Measurements from ENCODE around the gene OSBPL10. TPM values are rescaled to one million over a fixed set of nuclear protein-coding genes. Genes with fewer than 3 reads are reported as not detected.

The OSBPL10 gene
- total and polyA plus RNA-seq, 2 donors: 58.0 to 62.4 TPM

DNA sequence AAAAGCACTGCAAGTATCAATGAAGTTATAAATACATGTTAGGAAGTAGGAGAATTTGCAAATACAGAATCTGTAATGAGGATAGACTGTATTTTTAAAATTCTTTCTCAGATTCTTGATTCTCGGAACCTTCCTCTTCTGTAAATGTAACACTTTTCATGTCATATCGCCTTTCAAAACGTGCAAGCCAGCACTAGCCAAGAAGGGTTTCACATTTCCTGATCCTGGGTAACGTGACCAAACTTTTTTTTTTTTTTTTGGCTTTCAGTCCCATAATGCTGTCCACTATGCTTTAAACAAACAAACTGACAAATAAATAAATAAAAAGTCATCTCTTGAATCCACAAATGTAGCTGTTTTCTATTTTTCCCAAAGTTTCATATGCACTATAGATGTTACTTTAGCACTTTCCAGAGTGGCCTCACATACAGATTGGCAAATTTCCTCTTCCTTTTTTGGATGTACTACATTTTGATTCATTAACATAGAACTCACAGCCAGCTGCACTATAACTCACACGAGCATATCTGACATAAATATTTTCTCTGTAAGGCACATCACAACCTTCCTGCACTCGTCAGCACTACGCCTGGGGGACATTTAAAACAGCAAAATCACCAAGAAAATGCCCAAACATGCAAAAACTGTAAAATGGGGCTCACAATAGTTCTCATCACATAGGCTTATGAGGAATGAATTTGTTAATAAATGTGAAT is 208.1 kb downstream of the OSBPL10 start:
- H3K27ac ChIP-seq (ENCODE audit: low read depth): no peak overlapping the region
- no peaks in the 10 kb centered on the region for H3K4me1 ChIP-seq (ENCODE audit: insufficient read depth)
- no peak for DNase-seq (ENCODE audit: extremely low spot score)
- WGBS: 74% methylated on average over 7 of the region's 7 CpGs
- no peak overlapping the region for H3K4me3 ChIP-seq (ENCODE audit: low read depth, low read length)
- H3K36me3 ChIP-seq (ENCODE audit: insufficient read depth): no peaks in the 10 kb centered on the region

DNA sequence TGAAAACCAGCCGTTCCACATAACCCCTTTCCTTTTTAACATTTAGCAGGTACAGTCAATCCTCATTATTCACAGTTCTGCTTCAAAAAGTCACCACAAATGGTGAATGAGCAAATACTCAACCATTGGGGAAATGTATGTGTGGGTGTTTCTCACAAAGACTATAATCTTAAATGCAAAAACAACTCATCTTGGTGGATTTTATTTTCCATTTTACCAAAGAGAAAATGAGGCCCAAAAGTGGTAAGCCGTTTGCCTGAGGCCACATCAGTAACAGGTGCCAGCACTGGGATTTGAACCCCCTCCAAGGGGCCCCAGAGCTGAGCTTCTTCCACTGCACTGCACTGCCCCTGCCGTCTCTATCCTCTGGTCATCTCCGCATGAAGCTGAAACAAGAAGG is 208.8 kb downstream of the OSBPL10 start:
- WGBS: 66% methylated on average over 4 of the region's 4 CpGs
- Histone ChIP-seq H3K4me1 (ENCODE audit: insufficient read depth) (no peaks in the 10 kb centered on the region), H3K36me3 (ENCODE audit: insufficient read depth) (no peaks in the 10 kb centered on the region), H3K27ac (ENCODE audit: low read depth) (no peak overlapping the region), H3K4me3 (ENCODE audit: low read depth, low read length) (no peak overlapping the region)
- DNase-seq (ENCODE audit: extremely low spot score): no peak

DNA sequence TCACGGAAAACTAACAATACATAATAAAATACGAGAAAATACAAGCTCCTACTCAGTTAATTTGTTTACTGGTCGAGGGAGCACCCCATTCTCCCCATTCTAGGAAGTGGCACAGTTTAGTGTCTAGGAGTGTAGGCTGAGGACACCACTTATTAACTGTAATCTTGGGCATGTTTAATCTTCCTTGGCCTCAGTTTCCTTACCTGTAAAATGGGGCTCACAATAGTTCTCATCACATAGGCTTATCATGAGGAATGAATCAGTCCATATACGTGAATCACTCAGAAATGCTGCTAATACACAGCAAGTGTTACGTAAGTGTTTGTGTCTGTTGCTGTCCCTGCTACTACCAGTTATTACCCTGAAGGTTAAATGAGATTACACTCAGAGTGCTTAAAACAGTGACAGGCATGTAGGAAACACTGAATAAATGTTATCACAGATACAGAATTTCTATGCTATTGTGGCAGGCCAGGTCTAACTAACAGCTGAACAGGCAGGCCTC is 210.2 kb downstream of the OSBPL10 start:
- no peaks in the 10 kb centered on the region for H3K36me3 ChIP-seq (ENCODE audit: insufficient read depth)
- H3K4me3 ChIP-seq (ENCODE audit: low read depth, low read length): no peak overlapping the region
- WGBS: 73% methylated on average over 5 of the region's 5 CpGs
- DNase-seq (ENCODE audit: extremely low spot score): no peak
- H3K27ac ChIP-seq (ENCODE audit: low read depth): no peak overlapping the region
- no peaks in the 10 kb centered on the region for H3K4me1 ChIP-seq (ENCODE audit: insufficient read depth)

DNA sequence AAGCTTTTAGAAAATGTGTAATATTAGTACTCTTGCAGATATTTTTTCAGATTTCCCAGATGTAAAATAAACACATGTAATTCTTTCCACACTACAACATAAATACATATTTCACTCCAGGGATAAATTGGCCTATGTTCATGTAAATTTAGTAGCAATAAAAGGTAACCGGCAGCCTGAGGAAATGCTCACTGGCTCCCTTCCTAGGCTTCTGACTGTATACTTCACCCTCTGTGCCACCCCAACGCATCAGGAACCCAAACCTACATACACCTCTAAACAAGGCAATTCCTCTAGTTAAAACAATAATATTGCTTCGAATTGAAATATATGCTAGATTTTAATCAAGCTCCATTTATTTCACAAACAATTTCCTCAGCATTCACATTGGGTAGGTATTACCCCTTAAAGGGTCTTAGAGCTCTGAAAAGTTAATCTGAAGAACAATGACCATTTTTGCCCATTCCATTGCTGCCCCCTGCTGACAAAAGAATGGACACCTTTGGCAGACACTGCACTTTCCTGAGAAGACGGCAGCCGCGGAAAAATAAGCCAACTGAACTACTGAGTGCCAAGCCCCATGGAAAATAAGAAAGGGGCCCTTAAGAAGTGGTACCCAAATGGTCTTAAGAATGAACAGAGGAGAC is 212.5 kb downstream of the OSBPL10 start:
- no peak overlapping the region for H3K27ac ChIP-seq (ENCODE audit: low read depth)
- no peak for DNase-seq (ENCODE audit: extremely low spot score)
- H3K4me3 ChIP-seq (ENCODE audit: low read depth, low read length): no peak overlapping the region
- WGBS: 33% methylated on average over 6 of the region's 6 CpGs
- H3K4me1 ChIP-seq (ENCODE audit: insufficient read depth): no peaks in the 10 kb centered on the region
- no peaks in the 10 kb centered on the region for H3K36me3 ChIP-seq (ENCODE audit: insufficient read depth)

DNA sequence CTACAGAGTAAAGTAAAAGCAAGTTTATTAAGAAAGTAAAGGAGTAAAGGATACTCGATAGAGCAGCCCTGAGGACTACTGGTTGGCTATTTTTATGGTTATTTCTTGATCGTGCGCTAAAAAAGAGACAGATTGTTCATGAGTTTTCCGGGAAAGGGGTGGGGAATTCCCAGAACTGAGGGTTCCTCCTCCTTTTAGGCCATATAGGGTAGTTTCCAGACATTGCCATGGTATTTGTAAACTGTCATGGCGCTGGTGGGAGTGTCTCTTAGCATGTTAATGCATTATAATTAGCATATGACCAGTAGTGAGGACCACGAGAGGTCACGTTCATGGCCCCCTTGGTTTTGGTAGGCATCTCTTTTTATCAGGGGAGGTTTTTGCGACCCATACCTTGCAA is 213.1 kb downstream of the OSBPL10 start:
- Histone ChIP-seq H3K4me3 (ENCODE audit: low read depth, low read length) (no peak overlapping the region), H3K27ac (ENCODE audit: low read depth) (no peak overlapping the region), H3K36me3 (ENCODE audit: insufficient read depth) (no peaks in the 10 kb centered on the region), H3K4me1 (ENCODE audit: insufficient read depth) (no peaks in the 10 kb centered on the region)
- WGBS: 93% methylated on average over 8 of the region's 8 CpGs
- DNase-seq (ENCODE audit: extremely low spot score): no peak

DNA sequence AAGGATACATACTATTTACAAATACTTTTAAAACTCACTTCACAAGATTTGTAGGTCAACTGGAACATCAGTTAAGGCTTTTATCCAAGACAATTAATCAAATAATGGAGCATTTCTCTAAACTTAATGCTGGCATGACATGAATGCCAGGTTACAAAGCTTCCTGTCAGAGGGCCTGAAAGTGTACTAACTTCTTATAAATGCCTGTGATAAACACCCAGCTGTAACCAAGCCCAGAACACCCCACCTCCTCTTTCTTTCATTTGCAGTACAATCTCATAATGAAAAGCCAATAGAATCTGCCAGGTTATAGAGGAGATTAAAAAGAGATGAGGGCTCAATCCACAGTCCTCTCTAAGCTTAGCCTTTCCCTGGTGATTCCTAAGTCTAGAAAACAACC is 214.4 kb downstream of the OSBPL10 start:
- H3K27ac ChIP-seq (ENCODE audit: low read depth): no peak overlapping the region
- no peak for DNase-seq (ENCODE audit: extremely low spot score)
- no peaks in the 10 kb centered on the region for H3K36me3 ChIP-seq (ENCODE audit: insufficient read depth)
- no peaks in the 10 kb centered on the region for H3K4me1 ChIP-seq (ENCODE audit: insufficient read depth)
- no peak overlapping the region for H3K4me3 ChIP-seq (ENCODE audit: low read depth, low read length)

DNA sequence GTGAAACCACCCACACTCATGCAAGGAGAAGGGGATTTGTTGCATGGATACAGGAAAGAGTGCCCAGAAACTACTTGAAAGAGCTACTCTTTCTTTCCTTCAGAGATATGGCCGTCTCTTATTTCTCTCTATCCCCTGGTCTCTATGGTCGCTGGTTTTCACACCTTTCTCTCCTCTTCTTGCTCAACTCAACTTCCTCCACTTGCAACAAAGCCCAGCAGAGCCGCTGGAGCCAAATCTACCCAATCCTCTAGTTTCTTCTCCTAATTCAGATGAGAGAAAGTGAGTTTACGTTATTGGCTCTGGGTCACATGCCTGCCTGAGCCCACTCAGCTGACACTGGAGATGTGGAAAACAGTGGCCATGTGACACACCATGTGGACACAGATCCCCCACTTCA is 215.2 kb downstream of the OSBPL10 start:
- H3K36me3 ChIP-seq (ENCODE audit: insufficient read depth): no peaks in the 10 kb centered on the region
- no peak for DNase-seq (ENCODE audit: extremely low spot score)
- 77% methylated on average over 4 of the region's 4 CpGs for WGBS
- no peak overlapping the region for H3K27ac ChIP-seq (ENCODE audit: low read depth)
- H3K4me3 ChIP-seq (ENCODE audit: low read depth, low read length): no peak overlapping the region
- no peaks in the 10 kb centered on the region for H3K4me1 ChIP-seq (ENCODE audit: insufficient read depth)

DNA sequence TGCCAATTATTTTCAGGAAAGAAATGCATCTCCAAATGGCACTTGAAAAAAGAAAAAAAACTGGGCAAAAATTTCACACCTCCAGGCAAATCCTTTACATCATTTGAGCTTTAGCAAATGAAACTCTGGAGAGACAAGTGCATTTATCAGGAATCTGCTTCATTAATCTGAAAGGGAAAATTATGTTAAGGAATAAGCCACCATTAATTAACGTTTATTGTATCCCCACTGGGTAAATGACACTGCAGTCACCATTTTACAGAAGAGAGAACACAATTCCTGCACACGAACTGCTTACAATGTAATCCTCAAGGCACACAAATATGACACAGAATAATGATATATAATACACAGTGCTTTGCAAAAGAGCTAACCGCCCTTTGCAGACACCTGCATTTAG is 217.3 kb downstream of the OSBPL10 start:
- Histone ChIP-seq H3K36me3 (ENCODE audit: insufficient read depth) (no peaks in the 10 kb centered on the region), H3K4me1 (ENCODE audit: insufficient read depth) (no peaks in the 10 kb centered on the region), H3K27ac (ENCODE audit: low read depth) (no peak overlapping the region), H3K4me3 (ENCODE audit: low read depth, low read length) (no peak overlapping the region)
- 66% methylated on average over 3 of the region's 3 CpGs for WGBS
- no peak for DNase-seq (ENCODE audit: extremely low spot score)

DNA sequence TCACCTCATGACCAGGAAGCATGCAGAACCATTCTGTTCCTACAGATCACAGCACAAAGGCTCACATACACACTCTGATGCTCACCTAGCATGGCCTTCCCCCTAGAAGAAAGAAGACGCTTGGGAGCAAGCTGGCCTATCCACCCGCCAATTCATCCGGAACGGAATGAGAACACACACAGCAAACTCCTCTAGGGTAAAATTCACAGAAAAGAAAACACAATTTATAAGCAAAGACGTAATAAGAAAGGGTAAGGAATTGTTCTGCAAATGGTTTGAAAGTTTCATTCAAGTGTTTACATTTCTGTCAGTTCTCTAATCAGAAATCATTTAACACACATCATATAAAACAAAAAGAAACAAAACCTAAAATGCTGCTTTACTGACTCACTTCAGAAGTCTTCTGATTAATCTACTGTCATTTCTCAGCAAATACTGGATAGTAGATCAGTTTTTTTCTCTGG is 218.1 kb downstream of the OSBPL10 start:
- Histone ChIP-seq H3K4me1 (ENCODE audit: insufficient read depth) (no peaks in the 10 kb centered on the region), H3K27ac (ENCODE audit: low read depth) (no peak overlapping the region), H3K36me3 (ENCODE audit: insufficient read depth) (no peaks in the 10 kb centered on the region), H3K4me3 (ENCODE audit: low read depth, low read length) (no peak overlapping the region)
- WGBS: 62% methylated on average over 5 of the region's 5 CpGs
- no peak for DNase-seq (ENCODE audit: extremely low spot score)

DNA sequence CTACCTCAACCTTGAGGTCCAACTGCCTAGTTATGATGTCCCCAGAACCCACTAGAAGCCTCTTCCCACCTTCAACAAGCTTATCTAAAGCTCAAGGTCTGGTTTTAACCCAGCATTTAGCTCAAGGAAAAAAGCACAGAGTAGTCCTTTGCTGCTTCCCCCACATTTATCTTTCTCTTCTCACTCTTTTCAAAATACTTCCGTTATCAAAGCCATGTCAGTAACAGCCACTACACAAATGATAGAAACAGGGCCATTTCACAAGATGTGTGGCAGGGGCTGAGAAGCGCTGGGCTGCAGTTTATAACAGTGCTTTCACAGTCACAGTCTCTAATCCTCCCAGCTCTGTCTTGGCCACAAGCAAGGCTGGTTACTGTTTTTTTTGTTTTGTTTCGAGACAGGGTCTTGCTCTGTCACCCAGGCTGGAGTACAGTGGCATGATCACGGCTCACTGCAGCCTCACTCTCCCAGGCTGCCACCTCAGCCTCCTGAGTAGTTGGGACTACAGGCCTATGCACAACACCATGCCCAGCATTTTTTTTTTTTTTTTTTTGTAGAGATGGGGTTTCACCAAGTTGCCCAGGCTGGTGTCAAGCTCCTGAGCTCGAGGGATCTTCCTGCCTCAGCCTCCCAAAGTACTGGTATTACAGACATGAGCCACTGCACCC is 218.8 kb downstream of the OSBPL10 start:
- H3K36me3 ChIP-seq (ENCODE audit: insufficient read depth): no peaks in the 10 kb centered on the region
- 57% methylated on average over 5 of the region's 5 CpGs for WGBS
- no peaks in the 10 kb centered on the region for H3K4me1 ChIP-seq (ENCODE audit: insufficient read depth)
- no peak overlapping the region for H3K27ac ChIP-seq (ENCODE audit: low read depth)
- H3K4me3 ChIP-seq (ENCODE audit: low read depth, low read length): no peak overlapping the region
- DNase-seq (ENCODE audit: extremely low spot score): no peak

DNA sequence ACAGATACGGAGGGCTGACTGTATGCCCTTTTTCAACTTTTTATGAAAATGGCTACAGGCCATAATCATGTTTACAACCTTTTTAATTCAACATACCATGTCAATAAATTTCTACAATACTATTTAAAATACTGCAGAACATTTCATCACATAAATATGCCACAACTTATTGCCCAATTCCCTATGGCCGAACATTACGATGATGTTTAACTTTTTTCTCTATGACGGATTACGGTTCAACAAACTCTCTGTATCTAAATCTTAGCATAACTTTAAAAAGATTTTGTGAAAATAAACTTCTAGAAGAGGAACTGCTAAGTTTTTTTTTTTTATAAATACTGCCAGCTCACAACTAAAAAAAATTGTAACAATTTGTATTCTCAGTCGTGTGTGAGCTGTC is 220.4 kb downstream of the OSBPL10 start:
- 74% methylated on average over 6 of the region's 6 CpGs for WGBS

DNA sequence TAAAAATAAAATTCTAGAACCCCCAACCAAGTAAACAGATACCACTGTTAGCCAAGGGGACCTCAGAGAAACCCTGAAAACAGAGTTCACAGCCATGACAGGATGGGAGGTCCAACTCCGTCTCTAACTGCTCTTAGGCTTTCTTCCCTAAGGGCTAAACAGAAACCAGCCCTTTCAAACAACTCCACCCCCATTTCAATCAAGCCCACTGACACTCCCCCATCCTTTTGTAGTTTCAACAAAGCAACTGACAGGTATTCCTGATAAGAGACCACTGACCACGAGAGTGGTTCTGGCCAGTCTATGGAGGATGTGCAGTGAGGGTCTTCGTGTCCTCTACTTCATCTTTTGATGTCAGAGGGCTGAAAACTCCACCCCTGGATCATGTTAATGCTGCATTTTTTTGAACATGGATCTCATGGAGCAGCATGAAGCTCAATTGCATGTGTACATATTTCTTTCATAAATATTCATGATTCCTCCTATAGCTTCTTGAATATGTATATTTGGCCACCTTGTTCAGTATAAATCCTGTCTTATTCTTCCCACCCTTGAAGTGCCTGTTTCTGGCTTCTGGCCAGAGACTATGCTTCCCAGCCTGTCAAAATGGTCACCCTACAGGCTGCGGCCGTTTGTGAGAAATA is 222.6 kb downstream of the OSBPL10 start:
- no peaks in the 10 kb centered on the region for H3K36me3 ChIP-seq (ENCODE audit: insufficient read depth)
- no peak for DNase-seq (ENCODE audit: extremely low spot score)
- WGBS: 89% methylated on average over 5 of the region's 5 CpGs
- no peaks in the 10 kb centered on the region for H3K4me1 ChIP-seq (ENCODE audit: insufficient read depth)
- H3K4me3 ChIP-seq (ENCODE audit: low read depth, low read length): no peak overlapping the region
- H3K27ac ChIP-seq (ENCODE audit: low read depth): no peak overlapping the region

More for the DNA sequence above, 220.4 kb downstream of the OSBPL10 start:
- Histone ChIP-seq H3K4me1 (ENCODE audit: insufficient read depth) (no peaks in the 10 kb centered on the region), H3K4me3 (ENCODE audit: low read depth, low read length) (no peak overlapping the region), H3K27ac (ENCODE audit: low read depth) (no peak overlapping the region), H3K36me3 (ENCODE audit: insufficient read depth) (no peaks in the 10 kb centered on the region)
- no peak for DNase-seq (ENCODE audit: extremely low spot score)

DNA sequence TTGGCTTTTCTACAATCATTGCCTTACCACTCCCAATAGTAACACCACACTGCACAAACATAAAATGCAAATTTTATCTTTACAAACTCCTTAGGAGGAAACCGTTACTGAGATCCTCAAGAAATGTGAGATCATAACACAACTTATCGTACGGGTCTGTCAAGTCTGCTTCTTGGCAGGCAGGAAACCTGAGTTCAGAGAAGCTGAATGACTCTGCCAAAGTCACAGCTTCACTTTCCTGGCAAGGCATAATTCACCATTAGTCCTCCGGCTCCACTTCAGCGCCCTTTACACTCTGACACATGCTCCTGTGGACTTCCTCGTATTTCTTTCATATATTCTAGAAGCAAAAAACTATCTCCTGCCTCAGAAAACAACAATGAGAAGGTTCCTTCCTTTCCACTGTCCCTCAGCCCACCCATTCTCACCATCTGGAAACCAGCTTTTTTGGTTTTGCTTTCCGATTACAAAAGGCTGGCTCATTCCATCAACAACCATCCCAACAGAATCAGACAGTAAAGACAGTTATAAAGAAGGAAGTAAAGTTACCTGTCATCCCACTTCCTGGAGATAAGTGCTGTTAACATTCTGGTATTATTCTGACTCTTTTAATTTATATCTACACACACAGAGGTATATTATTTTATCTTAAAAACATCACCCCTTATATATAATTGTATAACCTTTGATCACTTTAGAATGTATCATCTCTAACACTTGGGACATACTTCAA is 225.0 kb downstream of the OSBPL10 start:
- no peak for DNase-seq (ENCODE audit: extremely low spot score)
- WGBS: 43% methylated on average over 7 of the region's 7 CpGs
- Histone ChIP-seq H3K4me3 (ENCODE audit: low read depth, low read length) (no peak overlapping the region), H3K27ac (ENCODE audit: low read depth) (no peak overlapping the region), H3K4me1 (ENCODE audit: insufficient read depth) (peaks cover 2% of the 10 kb centered on the region), H3K36me3 (ENCODE audit: insufficient read depth) (no peaks in the 10 kb centered on the region)

All from urinary bladder (tissue), 4 donors.